KMS-11 (cell line): ENCODE results near the gene PCARE.

Source experiments
- H2AFZ ChIP-seq: fragments of 200-600 bp; sonication (generic); 2 replicates; pipeline ENCODE4 v1.6.1; 2016; ENCODE audit warnings: antibody characterized with exemption, mixed run types, low read depth
- H3K27ac ChIP-seq: fragments of 200-600 bp; sonication (generic); 2 replicates; pipeline ENCODE4 v1.6.1; 2016; ENCODE audit warnings: mild to moderate bottlenecking, mixed run types
- H3K27me3 ChIP-seq: fragments of 200-600 bp; sonication (generic); 2 replicates; pipeline ENCODE4 v1.6.1; 2017; ENCODE audit warnings: mild to moderate bottlenecking, low read depth, mixed run types, moderate library complexity; ENCODE audit not compliant: insufficient read depth
- H3K36me3 ChIP-seq: fragments of 200-600 bp; sonication (generic); 2 replicates; pipeline ENCODE4 v1.6.1; 2017; ENCODE audit warnings: mild to moderate bottlenecking, mixed run types; ENCODE audit not compliant: insufficient read depth
- H3K4me1 ChIP-seq: fragments of 200-600 bp; sonication (generic); 2 replicates; pipeline ENCODE4 v1.6.1; 2016; ENCODE audit warnings: mild to moderate bottlenecking, low read depth, mixed run types; ENCODE audit not compliant: poor library complexity, severe bottlenecking
- H3K4me2 ChIP-seq: fragments of 200-600 bp; sonication (generic); 2 replicates; pipeline ENCODE4 v1.7.0; 2016; ENCODE audit warnings: mild to moderate bottlenecking, mixed run types
- H3K4me3 ChIP-seq: fragments of 200-600 bp; sonication (generic); IDR thresholded peaks from 2 replicates; pipeline ENCODE4 v1.6.1; 2017; ENCODE audit warnings: low read depth, low read length, mixed read lengths; ENCODE audit not compliant: insufficient read depth
- H3K79me2 ChIP-seq: fragments of 200-600 bp; sonication (generic); 2 replicates; pipeline ENCODE4 v1.6.1; 2016; ENCODE audit warnings: low read depth, mixed run types; ENCODE audit not compliant: insufficient read depth
- H3K9ac ChIP-seq: fragments of 200-600 bp; sonication (generic); 2 replicates; pipeline ENCODE4 v1.6.1; 2016; ENCODE audit warnings: mild to moderate bottlenecking, mixed run types
- H4K20me1 ChIP-seq: fragments of 200-600 bp; sonication (generic); 2 replicates; pipeline ENCODE4 v1.6.1; 2016; ENCODE audit warnings: mild to moderate bottlenecking, mixed run types; ENCODE audit not compliant: insufficient read depth
- CTCF ChIP-seq: fragments of 200-600 bp; sonication (generic); conservative IDR thresholded peaks from 2 replicates; pipeline ENCODE4 v1.6.1; 2017; ENCODE audit warnings: low read depth, mild to moderate bottlenecking, antibody characterized with exemption, low read length, moderate library complexity, mixed read lengths

PCARE gene

GRCh38 chr2:29063646-29064345 lies 10.5 kb downstream of the PCARE start:
- H3K27ac ChIP-seq = no peak overlapping the region
- H2AFZ ChIP-seq = no peak overlapping the region
- no peaks in the 10 kb centered on the region for H3K27me3 ChIP-seq
- no peak overlapping the region for H3K4me2 ChIP-seq
- no peaks in the 10 kb centered on the region for H3K79me2 ChIP-seq
- no peaks in the 10 kb centered on the region for H4K20me1 ChIP-seq
- no peaks in the 10 kb centered on the region for H3K36me3 ChIP-seq
- no peak overlapping the region for H3K4me3 ChIP-seq
- no peak overlapping the region for H3K9ac ChIP-seq
- no peak for TF ChIP-seq CTCF
- H3K4me1 ChIP-seq = no peaks in the 10 kb centered on the region

- H3K9ac ChIP-seq = no peak overlapping the region
- no peaks in the 10 kb centered on the region for H4K20me1 ChIP-seq
- no peak overlapping the region for H3K4me2 ChIP-seq
- no peaks in the 10 kb centered on the region for H3K79me2 ChIP-seq
- H2AFZ ChIP-seq = no peak overlapping the region
- no peaks in the 10 kb centered on the region for H3K4me1 ChIP-seq
- no peak overlapping the region for H3K27ac ChIP-seq
- no peak for TF ChIP-seq CTCF
- no peaks in the 10 kb centered on the region for H3K36me3 ChIP-seq
- no peak overlapping the region for H3K4me3 ChIP-seq
- no peaks in the 10 kb centered on the region for H3K27me3 ChIP-seq
Measured at GRCh38 chr2:29063056-29063455, 11.3 kb downstream of the PCARE start.

GRCh38 chr2:29062371-29062770 lies 12.0 kb downstream of the PCARE start:
- no peaks in the 10 kb centered on the region for H3K4me1 ChIP-seq
- no peaks in the 10 kb centered on the region for H4K20me1 ChIP-seq
- H3K9ac ChIP-seq = no peak overlapping the region
- no peak for TF ChIP-seq CTCF
- no peaks in the 10 kb centered on the region for H3K27me3 ChIP-seq
- H3K36me3 ChIP-seq = no peaks in the 10 kb centered on the region
- H3K4me2 ChIP-seq = no peak overlapping the region
- H3K4me3 ChIP-seq = no peak overlapping the region
- no peak overlapping the region for H2AFZ ChIP-seq
- no peak overlapping the region for H3K27ac ChIP-seq
- no peaks in the 10 kb centered on the region for H3K79me2 ChIP-seq

- Histone ChIP-seq H3K79me2 (no peaks in the 10 kb centered on the region), H3K36me3 (no peaks in the 10 kb centered on the region), H3K27me3 (no peaks in the 10 kb centered on the region), H3K4me1 (no peaks in the 10 kb centered on the region), H4K20me1 (no peaks in the 10 kb centered on the region), H2AFZ (no peak overlapping the region), H3K27ac (no peak overlapping the region), H3K9ac (no peak overlapping the region), H3K4me3 (no peak overlapping the region), H3K4me2 (no peak overlapping the region)
- no peak for TF ChIP-seq CTCF
Measured at GRCh38 chr2:29061616-29062015, 12.7 kb downstream of the PCARE start.
